Breast epithelium (tissue), 4 donors: ENCODE measurements around the gene GNL1. TPM values are rescaled to one million over a fixed set of nuclear protein-coding genes. Genes with fewer than 3 reads are reported as not detected.
"Not testable (repeated sequence)": the region's sequence is repeated elsewhere in the genome, so short reads cannot be mapped to it uniquely, and the experiment has no call there.

Experiments
- DNase-seq, 2 donors: peaks; one replicate each; pipeline ENCODE4 v3.0.0-alpha.2; 2019; ENCODE audit warnings: low spot score in 2 of 2
- H3K27ac ChIP-seq, 2 donors: fragments of 200-600 bp; sonication (generic) in 1 of 2; one replicate each; pipeline ENCODE4 v1.5.1; 2016 to 2019; ENCODE audit warnings: mild to moderate bottlenecking in 1 of 2
- H3K27me3 ChIP-seq, 2 donors: fragments of 200-600 bp; sonication (generic) in 1 of 2; one replicate each; pipeline versions ENCODE4 v1.5.1 to v1.6.0; 2017 to 2019; ENCODE audit warnings: control low read depth in 1 of 2, mild to moderate bottlenecking in 1 of 2
- H3K36me3 ChIP-seq: fragments of 200-600 bp; one replicate; pipeline ENCODE4 v1.5.1; 2019
- H3K4me1 ChIP-seq, 2 donors: fragments of 200-600 bp; sonication (generic); one replicate each; pipeline ENCODE4 v1.5.1; 2016 to 2019; ENCODE audit warnings: control low read depth in 1 of 2
- H3K4me3 ChIP-seq, 3 donors: fragments of 200-600 bp; sonication (generic); 1 replicate in 2 of 3; 2 replicates in 1 of 3; pipeline ENCODE4 v1.5.1; 2016 to 2019; ENCODE audit warnings: mild to moderate bottlenecking in 3 of 3, moderate library complexity in 2 of 3
- H3K9me3 ChIP-seq, 2 donors: fragments of 200-600 bp; sonication (generic) in 1 of 2; one replicate each; pipeline ENCODE4 v1.5.1; 2016 to 2019; ENCODE audit warnings: control low read depth in 1 of 2
- CTCF ChIP-seq, 3 donors: fragments of 450-650 bp; IDR thresholded peaks; one replicate each; pipeline ENCODE4 v1.5.1; 2016 to 2017; ENCODE audit warnings: antibody characterized with exemption in 3 of 3, mild to moderate bottlenecking in 3 of 3, moderate library complexity in 3 of 3
- POLR2A ChIP-seq: fragments of 450-650 bp; IDR thresholded peaks from one replicate; pipeline ENCODE4 v1.6.1; 2016; ENCODE audit warnings: antibody characterized with exemption, mild to moderate bottlenecking, moderate library complexity
- POLR2AphosphoS5 ChIP-seq, 3 donors: sonication (generic); formaldehyde crosslinking; IDR thresholded peaks; one replicate each; pipeline ENCODE4 v1.6.1; 2017; ENCODE audit warnings: antibody characterized with exemption in 3 of 3
- intact Hi-C: fragments of 100-400 bp; cut with DNase I; formaldehyde crosslinking; loops from one replicate; pipeline ENCODE4 v1.15.1; 2023; ENCODE audit warnings: low total_unique reads
- total RNA-seq, 3 donors: library from RNA; depleted of rRNA; stranded (reverse); fragments of >200 nt; gene quantifications; one replicate each; pipeline ENCODE4 v1.1.0, GENCODE V29; 2016

GNL1 gene
- total RNA-seq, 3 donors from 2014 or later: 39.7 to 51.2 (median 47.5) TPM

DNA sequence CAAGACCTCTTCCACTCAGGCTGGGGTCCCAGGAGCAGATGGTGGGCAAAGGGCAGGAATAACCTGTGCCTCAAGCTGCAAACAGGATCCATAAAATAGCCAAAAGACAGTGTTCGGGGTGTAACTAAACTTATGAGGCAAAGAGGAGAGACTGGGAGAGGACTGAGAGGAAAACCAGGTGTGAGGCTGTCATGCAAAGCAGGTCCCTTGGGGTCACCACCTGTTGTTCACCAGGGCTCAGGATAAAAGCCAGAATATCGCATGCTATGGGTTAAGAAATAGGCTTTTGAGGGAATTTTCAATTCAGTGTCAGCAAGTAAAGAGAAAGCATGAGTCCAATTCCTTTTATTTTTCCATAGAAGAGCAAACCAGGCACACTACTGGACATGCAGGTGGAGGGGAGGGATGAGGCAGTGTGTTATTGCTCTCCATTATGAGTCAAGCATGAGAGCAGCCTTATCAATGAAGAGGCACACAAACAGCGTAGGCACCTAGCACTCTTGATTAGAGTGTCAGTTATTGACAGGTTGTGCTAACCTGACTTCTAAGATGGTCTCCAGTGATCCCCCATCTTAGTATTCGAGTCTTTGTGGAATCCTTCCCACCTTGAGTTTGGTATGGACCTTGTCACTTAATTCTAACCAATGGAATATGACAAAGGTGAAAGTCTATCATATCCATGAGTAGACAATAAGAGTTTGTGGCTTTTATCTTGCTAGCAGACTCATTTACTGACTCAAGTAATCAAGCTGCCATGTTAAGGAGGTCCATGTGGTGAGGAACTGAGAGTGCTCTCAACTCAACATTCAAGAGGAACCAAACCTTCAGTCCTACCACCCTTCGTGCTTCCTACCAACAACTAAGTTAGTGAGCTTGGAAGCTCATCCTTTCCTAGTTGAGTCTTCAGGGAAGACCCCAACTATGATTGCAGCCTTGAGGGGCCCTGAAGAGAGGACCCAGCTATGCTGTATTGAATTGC, 48.2 kb downstream of the GNL1 start:
- H3K9me3 ChIP-seq: no peaks in the 10 kb centered on the region
- TF ChIP-seq POLR2AphosphoS5 (IDR thresholded peaks at IDR 0.05) (no peak), POLR2A (no peak), CTCF (IDR thresholded peaks at IDR 0.05) (no peak)
- DNase-seq: no peak
- no peaks in the 10 kb centered on the region for H3K36me3 ChIP-seq
- no peaks in the 10 kb centered on the region for H3K27me3 ChIP-seq
- H3K4me3 ChIP-seq: no peak overlapping the region
- intact Hi-C loops: no loop called here
- H3K27ac ChIP-seq: no peak overlapping the region
- H3K4me1 ChIP-seq: no peaks in the 10 kb centered on the region

DNA sequence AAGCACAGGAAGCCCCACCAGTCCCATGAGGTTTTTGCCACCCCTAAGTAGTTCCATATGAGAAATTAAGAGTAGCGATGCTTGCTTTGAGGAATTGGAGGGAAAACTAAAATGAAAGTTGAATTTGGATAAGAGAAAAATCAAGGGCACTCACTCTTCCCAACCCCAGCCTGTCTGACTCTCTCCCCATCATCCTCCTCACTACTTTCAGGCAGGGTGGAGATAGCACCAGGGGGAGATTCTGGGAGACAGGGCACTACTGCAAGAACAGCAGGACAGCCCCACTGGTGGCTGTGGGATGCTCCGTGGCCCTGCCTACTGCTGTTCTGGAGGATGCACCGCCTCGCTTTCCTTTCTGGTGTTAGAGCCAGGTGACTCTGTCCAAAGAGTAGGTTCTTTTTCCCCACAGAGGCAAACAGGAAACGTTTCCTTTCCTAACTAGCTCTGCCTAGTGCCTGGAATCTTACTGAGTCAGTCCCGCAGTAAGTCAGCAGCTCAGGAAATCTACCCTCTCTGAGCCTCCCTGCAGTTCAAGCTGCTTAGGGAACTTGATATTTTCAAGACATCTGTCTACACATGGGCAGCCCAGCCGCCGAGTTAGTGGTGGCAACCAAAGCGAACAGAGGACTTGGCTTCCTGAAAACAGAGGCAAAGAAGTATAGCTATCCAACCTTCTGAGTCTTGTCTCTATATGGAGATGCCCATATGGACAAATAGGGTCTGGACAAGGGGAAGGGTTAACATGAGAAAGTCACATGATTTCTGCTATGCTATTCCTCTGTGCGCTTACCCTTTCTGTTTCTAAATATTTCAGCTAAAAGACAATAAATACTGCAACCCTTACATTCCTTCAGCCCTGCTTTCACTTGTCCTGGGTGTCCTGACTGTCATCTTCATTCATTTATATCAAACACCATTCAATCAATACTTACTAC, 55.6 kb downstream of the GNL1 start:
- TF ChIP-seq POLR2A (no peak), CTCF (IDR thresholded peaks at IDR 0.05) (no peak), POLR2AphosphoS5 (IDR thresholded peaks at IDR 0.05) (no peak)
- no peaks in the 10 kb centered on the region for H3K9me3 ChIP-seq
- DNase-seq: no peak
- no peaks in the 10 kb centered on the region for H3K27me3 ChIP-seq
- no peaks in the 10 kb centered on the region for H3K36me3 ChIP-seq
- no peaks in the 10 kb centered on the region for H3K4me1 ChIP-seq
- intact Hi-C loops: no loop called here
- H3K4me3 ChIP-seq: no peak overlapping the region
- H3K27ac ChIP-seq: peak overlapping the region in 1 of 2 donors; percentile 79

DNA sequence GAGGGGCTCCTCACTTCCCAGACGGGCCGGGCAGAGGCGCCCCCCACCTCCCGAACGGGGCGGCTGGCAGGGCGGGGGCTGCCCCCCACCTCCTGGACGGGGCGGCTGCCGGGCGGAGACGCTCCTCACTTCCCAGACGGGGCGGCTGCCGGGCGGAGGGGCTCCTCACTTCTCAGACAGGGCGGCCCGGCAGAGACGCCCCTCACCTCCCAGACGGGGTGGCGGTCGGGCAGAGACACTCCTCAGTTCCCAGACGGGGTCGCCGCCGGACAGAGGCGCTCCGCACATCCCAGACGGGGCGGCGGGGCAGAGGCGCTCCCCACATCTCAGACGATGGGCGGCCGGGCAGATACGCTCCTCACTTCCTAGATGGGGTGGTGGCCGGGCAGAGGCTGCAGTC, 57.6 kb downstream of the GNL1 start:
- H3K27ac ChIP-seq, H3K4me1 ChIP-seq, H3K27me3 ChIP-seq, H3K9me3 ChIP-seq, intact Hi-C loops, H3K36me3 ChIP-seq, DNase-seq, H3K4me3 ChIP-seq: not testable (repeated sequence)

DNA sequence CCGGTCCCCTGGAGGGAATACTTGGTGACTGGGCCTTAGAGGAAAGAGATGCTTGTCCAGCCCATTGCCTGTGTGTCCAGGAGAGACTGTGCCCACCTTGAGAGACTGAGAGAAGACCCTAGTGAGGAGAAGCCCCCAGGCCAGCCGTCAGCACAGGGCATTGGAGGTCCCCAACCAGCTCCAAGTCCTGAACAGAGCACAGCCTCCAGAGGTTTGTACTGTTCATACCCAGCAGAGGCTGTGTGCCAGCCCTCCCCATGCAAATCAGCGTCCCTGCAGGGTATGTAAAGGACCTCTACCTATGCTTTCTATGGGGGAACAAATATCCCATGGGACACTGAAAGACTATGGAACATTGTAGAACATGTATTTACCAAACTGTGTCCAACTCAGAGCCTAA, 58.6 kb downstream of the GNL1 start:
- Histone ChIP-seq H3K4me3 (no peak overlapping the region), H3K36me3 (no peaks in the 10 kb centered on the region), H3K27me3 (no peaks in the 10 kb centered on the region), H3K4me1 (no peaks in the 10 kb centered on the region), H3K9me3 (no peaks in the 10 kb centered on the region), H3K27ac (no peak overlapping the region)
- intact Hi-C loops: no loop called here
- no peak for DNase-seq
- TF ChIP-seq CTCF (IDR thresholded peaks at IDR 0.05): no peak
- TF ChIP-seq POLR2AphosphoS5 (IDR thresholded peaks at IDR 0.05): no peak
- no peak for TF ChIP-seq POLR2A

- H3K4me3 ChIP-seq, H3K9me3 ChIP-seq, intact Hi-C loops, DNase-seq, H3K27me3 ChIP-seq, H3K4me1 ChIP-seq, H3K36me3 ChIP-seq: not testable (repeated sequence)
- H3K27ac ChIP-seq: peak overlapping the region in 1 of 2 donors; percentile 61
Observed at GRCh38 chr6:30497261-30497599, 59.1 kb downstream of the GNL1 start.

DNA sequence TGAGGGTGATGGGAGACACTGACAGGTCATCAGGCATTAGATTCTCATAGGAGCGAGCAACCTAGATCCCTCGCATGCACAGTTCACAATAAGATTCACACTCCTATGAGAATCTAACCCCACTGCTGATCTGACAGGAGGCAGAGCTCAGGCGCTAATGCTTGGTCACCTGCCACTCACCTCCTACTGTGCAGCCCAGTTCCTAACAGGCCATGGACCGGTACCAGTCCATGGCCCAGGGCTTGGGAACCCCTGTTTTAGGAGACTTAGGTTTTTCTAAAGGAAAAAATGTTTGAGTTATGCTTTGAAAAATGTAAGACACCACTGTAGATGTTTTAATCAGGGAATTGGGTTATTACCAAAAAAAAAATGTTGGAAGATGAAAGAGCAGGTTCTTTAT, 60.3 kb downstream of the GNL1 start:
- H3K27ac ChIP-seq: peak overlapping the region; percentile 29 to 61
- no peak for TF ChIP-seq POLR2A
- TF ChIP-seq CTCF (IDR thresholded peaks at IDR 0.05): no peak
- TF ChIP-seq POLR2AphosphoS5 (IDR thresholded peaks at IDR 0.05): no peak
- no peaks in the 10 kb centered on the region for H3K36me3 ChIP-seq
- H3K9me3 ChIP-seq: no peaks in the 10 kb centered on the region
- H3K4me1 ChIP-seq: peaks cover 0 to 5% of the 10 kb centered on the region in 2 donors
- DNase-seq: no peak
- no peak overlapping the region for H3K4me3 ChIP-seq
- no peaks in the 10 kb centered on the region for H3K27me3 ChIP-seq
- intact Hi-C loops: no loop called here

- H3K9me3 ChIP-seq, intact Hi-C loops, H3K27ac ChIP-seq, H3K27me3 ChIP-seq, H3K4me3 ChIP-seq, H3K36me3 ChIP-seq, DNase-seq: not testable (repeated sequence)
- H3K4me1 ChIP-seq: peaks cover 0 to 11% of the 10 kb centered on the region in 2 donors
Observed at GRCh38 chr6:30495060-30495459, 61.2 kb downstream of the GNL1 start.
